H9 (cell line): ENCODE measurements around the gene TRIM73. TPM values are rescaled to one million over a fixed set of nuclear protein-coding genes. Genes with fewer than 3 reads are reported as not detected.
"Not testable (repeated sequence)": the region's sequence is repeated elsewhere in the genome, so short reads cannot be mapped to it uniquely, and the experiment has no call there.

Experiments
- DNase-seq: peaks from one replicate; pipeline ENCODE4 v3.0.0-alpha.2; 2017
- H2AFZ ChIP-seq: one replicate; pipeline ENCODE4 v1.6.1; 2013; ENCODE audit warnings: mild to moderate bottlenecking, low read length, control low read depth, moderate library complexity
- H2AK5ac ChIP-seq: 2 replicates; pipeline ENCODE4 v1.6.1; 2013; ENCODE audit warnings: low read length, control low read depth, mixed read lengths; ENCODE audit not compliant: insufficient read length
- H2BK120ac ChIP-seq: one replicate; pipeline ENCODE4 v1.6.1; 2013; ENCODE audit warnings: low read depth, mild to moderate bottlenecking, low read length, control low read depth, inconsistent platforms; ENCODE audit not compliant: poor library complexity, severe bottlenecking
- H2BK12ac ChIP-seq: 2 replicates; pipeline ENCODE4 v1.6.1; 2013; ENCODE audit warnings: low read length, control low read depth, mixed read lengths, low read depth; ENCODE audit not compliant: insufficient read length
- H2BK15ac ChIP-seq: 2 replicates; pipeline ENCODE4 v1.6.1; 2013; ENCODE audit warnings: low read depth, low read length, control low read depth
- H2BK20ac ChIP-seq: one replicate; pipeline ENCODE4 v1.6.1; 2013; ENCODE audit warnings: low read depth, mild to moderate bottlenecking, low read length, control low read depth, inconsistent platforms; ENCODE audit not compliant: poor library complexity, severe bottlenecking
- H2BK5ac ChIP-seq: 2 replicates; pipeline ENCODE4 v1.6.1; 2013; ENCODE audit warnings: low read length, control low read depth, mixed read lengths; ENCODE audit not compliant: insufficient read length
- H3K14ac ChIP-seq: 2 replicates; pipeline ENCODE4 v1.6.1; 2013; ENCODE audit warnings: low read length, control low read depth; ENCODE audit not compliant: insufficient read depth
- H3K18ac ChIP-seq: 2 replicates; pipeline ENCODE4 v1.6.1; 2013; ENCODE audit warnings: low read depth, mild to moderate bottlenecking, mixed read lengths, low read length, control low read depth; ENCODE audit not compliant: insufficient read length
- H3K23ac ChIP-seq: 2 replicates; pipeline ENCODE4 v1.6.1; 2013; ENCODE audit warnings: low read length, control low read depth, mixed read lengths, low read depth; ENCODE audit not compliant: insufficient read length
- H3K23me2 ChIP-seq: 2 replicates; pipeline ENCODE4 v1.6.1; 2013; ENCODE audit warnings: low read depth, mild to moderate bottlenecking, mixed read lengths, low read length, control low read depth; ENCODE audit not compliant: insufficient read length, poor library complexity, severe bottlenecking
- H3K27ac ChIP-seq: 2 replicates; pipeline ENCODE4 v1.5.1; 2013; ENCODE audit warnings: low read length, control low read depth, mixed read lengths, low read depth; ENCODE audit not compliant: insufficient read length
- H3K27me3 ChIP-seq: 2 replicates; pipeline ENCODE4 v1.6.1; 2013; ENCODE audit warnings: low read length, control low read depth, inconsistent platforms; ENCODE audit not compliant: insufficient read depth
- H3K4ac ChIP-seq: 2 replicates; pipeline ENCODE4 v1.6.1; 2013; ENCODE audit warnings: low read depth, mild to moderate bottlenecking, control low read depth, inconsistent platforms, low read length, moderate library complexity
- H3K4me1 ChIP-seq: 2 replicates; pipeline ENCODE4 v1.6.1; 2013; ENCODE audit warnings: low read length, control low read depth, inconsistent platforms; ENCODE audit not compliant: insufficient read depth
- H3K4me2 ChIP-seq: 2 replicates; pipeline ENCODE4 v1.6.1; 2013; ENCODE audit warnings: low read length, control low read depth, mixed read lengths; ENCODE audit not compliant: insufficient read length, insufficient read depth
- H3K56ac ChIP-seq: 2 replicates; pipeline ENCODE4 v1.6.1; 2013; ENCODE audit warnings: low read depth, mild to moderate bottlenecking, mixed read lengths, low read length, control low read depth; ENCODE audit not compliant: insufficient read length
- H3K79me1 ChIP-seq: 2 replicates; pipeline ENCODE4 v1.6.1; 2013; ENCODE audit warnings: low read depth, mild to moderate bottlenecking, moderate library complexity, low read length, control low read depth, inconsistent platforms; ENCODE audit not compliant: insufficient read depth, poor library complexity, severe bottlenecking
- H3K79me2 ChIP-seq: 2 replicates; pipeline ENCODE4 v1.6.1; 2013; ENCODE audit warnings: low read length, control low read depth, inconsistent platforms; ENCODE audit not compliant: insufficient read depth
- H3K9ac ChIP-seq: 2 replicates; pipeline ENCODE4 v1.6.1; 2013; ENCODE audit warnings: low read length, control low read depth, mixed read lengths; ENCODE audit not compliant: insufficient read length; ENCODE audit errors: extremely low read depth
- H3K9me3 ChIP-seq: one replicate; pipeline ENCODE4 v1.6.1; 2013; ENCODE audit warnings: low read depth, low read length, inconsistent platforms; ENCODE audit not compliant: control insufficient read depth
- H3T11ph ChIP-seq: one replicate; pipeline ENCODE4 v1.6.1; 2013; ENCODE audit warnings: mild to moderate bottlenecking, low read length, control low read depth, inconsistent platforms
- H4K20me1 ChIP-seq: one replicate; pipeline ENCODE4 v1.6.1; 2013; ENCODE audit not compliant: control insufficient read depth, insufficient read length, insufficient read depth
- H4K5ac ChIP-seq: 2 replicates; pipeline ENCODE4 v1.6.1; 2013; ENCODE audit warnings: low read depth, mild to moderate bottlenecking, mixed read lengths, low read length, control low read depth; ENCODE audit not compliant: insufficient read length
- H4K8ac ChIP-seq: replicated peaks from 2 replicates; pipeline ENCODE4 v1.6.1; 2013; ENCODE audit warnings: low read length, control low read depth, mixed read lengths, low read depth; ENCODE audit not compliant: insufficient read length
- H4K91ac ChIP-seq: 2 replicates; pipeline ENCODE4 v1.6.1; 2013; ENCODE audit warnings: low read depth, mild to moderate bottlenecking, moderate library complexity, mixed read lengths, low read length, control low read depth; ENCODE audit not compliant: insufficient read length
- H3K27ac Mint-ChIP-seq, 3 experiments: 2 replicates in 2 of 3; 3 replicates in 1 of 3; pipeline ENCODE4 v1.8.0; 2020 to 2021; ENCODE audit warnings: mixed read lengths in 3 of 3, mild to moderate bottlenecking in 1 of 3, moderate library complexity in 1 of 3
- H3K27me3 Mint-ChIP-seq: 2 replicates; pipeline ENCODE4 v1.8.0; 2021; ENCODE audit warnings: low read depth, mild to moderate bottlenecking, moderate library complexity, mixed read lengths
- H3K36me3 Mint-ChIP-seq, 3 experiments: 2 replicates in 2 of 3; 3 replicates in 1 of 3; pipeline ENCODE4 v1.8.0; 2020 to 2021; ENCODE audit warnings: low read depth in 3 of 3, mixed read lengths in 3 of 3; ENCODE audit not compliant: insufficient read depth in 1 of 3
- H3K4me1 Mint-ChIP-seq, 2 experiments: 2 replicates each; pipeline ENCODE4 v1.8.0; 2020; ENCODE audit warnings: mixed read lengths in 2 of 2
- H3K4me3 Mint-ChIP-seq, 2 experiments: 2 replicates in 1 of 2; 3 replicates in 1 of 2; pipeline ENCODE4 v1.8.0; 2020 to 2021; ENCODE audit warnings: mild to moderate bottlenecking in 2 of 2, mixed read lengths in 2 of 2, moderate library complexity in 1 of 2
- H3K9me3 Mint-ChIP-seq, 2 experiments: 2 replicates in 1 of 2; 3 replicates in 1 of 2; pipeline ENCODE4 v1.8.0; 2020; ENCODE audit warnings: mild to moderate bottlenecking in 2 of 2, mixed read lengths in 2 of 2, moderate library complexity in 1 of 2
- WGBS: extraction: QIAGEN DNeasy Blood & Tissue Kit; methylation state at CpG from one replicate; pipeline ENCODE4 v1.1.7; 2013; ENCODE audit warnings: missing lambda C conversion rate, low lambda C conversion rate, mixed read lengths; ENCODE audit not compliant: insufficient read length; ENCODE audit errors: extremely low coverage; 5-methylcytosine and 5-hydroxymethylcytosine counted together
- long read RNA-seq: library from polyadenylated mRNA; unstranded; transcript quantifications from one replicate; pipeline ENCODE4 v2.0.0, GENCODE V29; 2020
- total RNA-seq: library from RNA; stranded (reverse); gene quantifications from 2 replicates; pipeline ENCODE4 v1.2.1, GENCODE V29; 2021

TRIM73 gene
- total RNA-seq = 2.7 and 2.9 TPM in 2 replicates
- long read RNA-seq, partial matches to known transcripts = 0 of 1 reads
- long read RNA-seq, other reads (novel, unspliced or antisense) = 1 of 1 reads

- H3K79me2 ChIP-seq, H4K20me1 ChIP-seq, H3K79me1 ChIP-seq, H4K91ac ChIP-seq, H2BK5ac ChIP-seq, H3K4me1 ChIP-seq, H3K23ac ChIP-seq, H4K8ac ChIP-seq, H3K14ac ChIP-seq, H4K5ac ChIP-seq, H3K18ac ChIP-seq, H2BK15ac ChIP-seq, H3K9ac ChIP-seq, H3K56ac ChIP-seq, H2BK20ac ChIP-seq, H3K36me3 Mint-ChIP-seq, H2BK120ac ChIP-seq, H3K27ac ChIP-seq, H2AFZ ChIP-seq, H2AK5ac ChIP-seq, H3K23me2 ChIP-seq, H3K9me3 ChIP-seq, H3K4ac ChIP-seq, H2BK12ac ChIP-seq, H3T11ph ChIP-seq, H3K27me3 ChIP-seq, DNase-seq, H3K9me3 Mint-ChIP-seq, H3K27me3 Mint-ChIP-seq, H3K4me3 Mint-ChIP-seq, H3K4me1 Mint-ChIP-seq, H3K27ac Mint-ChIP-seq, H3K4me2 ChIP-seq: not testable (repeated sequence)
- no CpG with 5 or more reads among the region's 34 CpGs for WGBS
Measured at GRCh38 chr7:75395329-75395728, at the start of gene TRIM73. Gene TRIM73, plus strand, starts transcription at chr7:75395629. Its CDS starts 3,305 bp downstream, at chr7:75398934.

GRCh38 chr7:75358671-75359541, 36.5 kb upstream of the TRIM73 start:
- H3K23me2 ChIP-seq, H3K27ac Mint-ChIP-seq, H3K9me3 ChIP-seq, DNase-seq, H2AK5ac ChIP-seq, H3K4me1 Mint-ChIP-seq, H4K5ac ChIP-seq, H3K23ac ChIP-seq, H3K79me2 ChIP-seq, H3K18ac ChIP-seq, H3K27ac ChIP-seq, H2BK5ac ChIP-seq, H3K14ac ChIP-seq, H3K9ac ChIP-seq, H3T11ph ChIP-seq, H3K56ac ChIP-seq, H3K79me1 ChIP-seq, H3K4ac ChIP-seq, H2AFZ ChIP-seq, H3K4me2 ChIP-seq, H3K36me3 Mint-ChIP-seq, H2BK20ac ChIP-seq, H3K27me3 ChIP-seq, H2BK12ac ChIP-seq, H3K4me1 ChIP-seq, H3K9me3 Mint-ChIP-seq, H3K27me3 Mint-ChIP-seq, H4K91ac ChIP-seq, H4K8ac ChIP-seq, H2BK15ac ChIP-seq, H2BK120ac ChIP-seq, H4K20me1 ChIP-seq: not testable (repeated sequence)
- peak overlapping the region in 1 of 2 experiments; percentile 45; a peak in 2 of 5 replicates for H3K4me3 Mint-ChIP-seq
- WGBS = no CpG with 5 or more reads among the region's 70 CpGs
